GM13976 (cell line): ENCODE results near the gene MTMR4.
"Not testable (repeated sequence)": the region's sequence is repeated elsewhere in the genome, so short reads cannot be mapped to it uniquely, and the experiment has no call there.

ENCODE experiments used
- DNase-seq: peaks from one replicate; pipeline ENCODE4 v3.0.0; 2012; ENCODE audit warnings: low spot score
- CTCF ChIP-seq: IDR thresholded peaks from 2 replicates; pipeline ENCODE4 v1.5.1; 2012; ENCODE audit warnings: borderline replicate concordance, mild to moderate bottlenecking; ENCODE audit not compliant: insufficient read depth; ENCODE audit errors: extremely low read depth, missing control alignments, control extremely low read depth
- in situ Hi-C: fragments of 300-500 bp; cut with MboI; formaldehyde crosslinking; loops from one replicate; pipeline ENCODE4 v1.12.0; 2022; ENCODE audit warnings: low sequenced_read_pairs, mixed read lengths, inconsistent platforms; ENCODE audit not compliant: unreplicated experiment

Gene MTMR4

GRCh38 chr17:58513965-58514769, at the start of gene MTMR4:
MTMR4 (minus strand) TSS chr17:58514638; CDS start chr17:58514407, 231 bp downstream.
- TF ChIP-seq CTCF = no peak
- in situ Hi-C loops = no loop called here
- peak; percentile 93 for DNase-seq

- no peak for TF ChIP-seq CTCF
- in situ Hi-C loops = no loop called here
- DNase-seq = no peak
Observed at GRCh38 chr17:58560511-58560910, 46.1 kb upstream of the MTMR4 start.

- in situ Hi-C loops = no loop called here
- DNase-seq = no peak
- TF ChIP-seq CTCF = no peak
Observed at GRCh38 chr17:58557981-58558380, 43.5 kb upstream of the MTMR4 start.

- in situ Hi-C loops = no loop called here
- DNase-seq = peak; percentile 52
- no peak for TF ChIP-seq CTCF
Observed at GRCh38 chr17:58556833-58557250, 42.4 kb upstream of the MTMR4 start.

- DNase-seq, in situ Hi-C loops: not testable (repeated sequence)
Observed at GRCh38 chr17:58555109-58555508, 40.7 kb upstream of the MTMR4 start.

GRCh38 chr17:58541249-58541648, 26.8 kb upstream of the MTMR4 start:
- TF ChIP-seq CTCF = peak; percentile 21
- in situ Hi-C loops = no loop called here
- peak; percentile 49 for DNase-seq

GRCh38 chr17:58539698-58540097, 25.3 kb upstream of the MTMR4 start:
- in situ Hi-C loops = no loop called here
- DNase-seq = no peak
- TF ChIP-seq CTCF = no peak
